ENCODE measurements around the gene JMJD1C.
"Not testable (repeated sequence)": the region's sequence is repeated elsewhere in the genome, so short reads cannot be mapped to it uniquely, and the experiment has no call there.

Gene JMJD1C

DNA sequence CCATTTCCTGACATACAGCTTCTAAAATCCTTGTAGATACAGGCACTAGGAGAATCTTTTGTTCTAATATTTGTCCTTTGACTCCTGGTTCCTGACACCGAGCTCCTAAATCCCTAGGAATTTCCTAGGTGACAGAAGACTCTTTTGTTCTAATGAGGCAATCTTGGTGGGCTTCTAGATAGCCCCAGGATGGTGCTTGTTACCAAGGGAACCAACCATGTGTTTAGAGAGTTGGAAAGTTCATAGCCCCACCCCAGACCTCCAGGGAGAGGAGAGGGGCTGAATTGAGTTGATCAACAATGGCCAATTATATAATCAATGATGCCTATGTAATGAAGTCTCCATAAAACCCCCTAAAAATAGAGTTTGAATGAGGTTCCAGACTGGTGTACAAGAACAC lies 145.1 kb downstream of the JMJD1C start:
- H3K4me3 ChIP-seq (ENCODE audit: low read length): no peak overlapping the region
- TF ChIP-seq ZNF274 (IDR thresholded peaks at IDR 0.05; ENCODE audit: low read depth, low read length): no peak

DNA sequence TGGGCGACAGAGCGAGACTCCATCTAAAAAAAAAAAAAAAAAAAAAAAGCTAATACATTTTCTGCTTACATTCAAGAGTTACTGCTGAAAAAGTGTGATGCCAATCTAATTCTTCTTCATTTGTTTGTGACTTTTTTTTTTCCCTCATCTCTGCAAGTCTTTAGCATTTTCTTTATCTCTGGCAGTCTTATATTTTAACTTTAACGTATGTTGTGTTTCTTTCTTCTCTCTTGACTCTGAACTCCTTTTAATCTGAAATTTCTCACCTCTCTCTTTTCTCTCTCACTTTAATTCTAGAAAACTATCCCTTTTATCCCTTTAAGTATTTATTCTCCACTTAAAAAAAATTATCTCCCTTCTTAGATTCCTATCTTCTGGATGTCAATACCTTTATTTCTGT lies 146.5 kb downstream of the JMJD1C start:
- no peak overlapping the region for H3K4me3 ChIP-seq (ENCODE audit: low read length)
- no peak for TF ChIP-seq ZNF274 (IDR thresholded peaks at IDR 0.05; ENCODE audit: low read depth, low read length)

DNA sequence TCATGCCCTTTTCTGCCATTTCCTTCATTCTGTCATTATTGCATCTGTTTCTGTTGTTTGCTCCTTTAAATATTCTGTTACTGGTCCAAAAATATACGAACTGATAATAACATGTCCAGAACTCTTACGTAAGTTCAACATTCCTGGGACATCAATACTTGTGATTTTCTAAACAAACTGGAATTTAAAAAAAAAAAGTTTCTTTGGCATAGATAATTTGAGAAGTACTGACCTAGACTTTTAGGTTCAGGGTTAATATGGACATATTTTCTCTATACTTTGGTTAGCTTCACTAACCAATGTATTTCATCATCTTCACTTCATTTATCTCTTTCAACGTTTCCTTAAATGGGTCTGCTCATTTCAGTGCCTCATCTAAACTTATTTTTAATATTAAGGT lies 147.3 kb downstream of the JMJD1C start:
- TF ChIP-seq ZNF274 (IDR thresholded peaks at IDR 0.05; ENCODE audit: low read depth, low read length): no peak
- no peak overlapping the region for H3K4me3 ChIP-seq (ENCODE audit: low read length)

DNA sequence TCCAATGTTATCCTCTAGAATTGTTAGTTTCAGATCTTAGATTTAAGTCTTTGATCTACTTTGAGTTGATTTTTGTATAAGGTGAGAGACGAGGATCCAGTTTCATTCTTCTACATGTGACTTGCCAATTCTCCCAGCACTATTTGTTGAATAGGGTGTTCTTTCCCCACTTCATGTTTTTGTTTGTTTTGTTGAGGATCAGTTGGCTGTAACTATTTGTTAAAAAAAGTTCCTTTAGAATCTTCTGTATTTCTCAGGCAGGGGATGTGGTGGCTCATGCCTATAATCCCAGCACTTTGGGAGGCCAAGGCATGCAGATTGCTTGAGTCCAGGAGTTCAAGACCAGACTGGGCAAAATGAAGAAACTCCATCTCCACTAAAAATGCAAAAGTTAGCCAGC lies 151.8 kb downstream of the JMJD1C start:
- H3K4me3 ChIP-seq (ENCODE audit: low read length): no peak overlapping the region
- no peak for TF ChIP-seq ZNF274 (IDR thresholded peaks at IDR 0.05; ENCODE audit: low read depth, low read length)

DNA sequence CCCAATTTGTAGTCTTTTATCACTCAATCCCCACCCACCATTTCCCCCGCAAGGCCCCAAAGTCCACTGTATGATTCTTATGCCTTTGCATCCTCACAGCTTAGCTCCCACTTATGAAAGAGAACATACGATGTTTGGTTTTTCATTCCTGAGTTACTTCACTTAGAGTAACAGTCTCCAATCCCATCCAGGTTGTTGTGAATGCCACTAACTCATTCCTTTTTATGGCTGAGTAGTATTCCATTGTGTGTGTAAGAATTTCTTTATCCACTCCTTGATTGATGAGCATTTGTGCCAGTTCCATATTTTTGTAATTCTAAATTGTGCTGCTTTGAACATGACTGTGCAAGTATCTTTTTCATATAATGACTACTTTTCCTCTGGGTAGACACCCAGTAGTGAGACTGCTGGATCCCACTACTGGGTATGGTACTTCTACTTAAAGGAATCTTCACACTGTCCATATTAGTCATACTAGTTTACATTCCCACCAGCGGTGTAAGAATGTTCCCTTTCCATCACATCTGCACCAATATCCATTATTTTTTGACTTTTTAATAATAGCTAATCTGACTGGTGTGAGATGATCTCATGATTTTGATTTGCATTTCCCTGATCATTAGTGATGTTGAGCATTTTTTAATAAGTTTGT lies 152.6 kb downstream of the JMJD1C start:
- H3K4me3 ChIP-seq (ENCODE audit: low read length): no peak overlapping the region
- no peak for TF ChIP-seq ZNF274 (IDR thresholded peaks at IDR 0.05; ENCODE audit: low read depth, low read length)

DNA sequence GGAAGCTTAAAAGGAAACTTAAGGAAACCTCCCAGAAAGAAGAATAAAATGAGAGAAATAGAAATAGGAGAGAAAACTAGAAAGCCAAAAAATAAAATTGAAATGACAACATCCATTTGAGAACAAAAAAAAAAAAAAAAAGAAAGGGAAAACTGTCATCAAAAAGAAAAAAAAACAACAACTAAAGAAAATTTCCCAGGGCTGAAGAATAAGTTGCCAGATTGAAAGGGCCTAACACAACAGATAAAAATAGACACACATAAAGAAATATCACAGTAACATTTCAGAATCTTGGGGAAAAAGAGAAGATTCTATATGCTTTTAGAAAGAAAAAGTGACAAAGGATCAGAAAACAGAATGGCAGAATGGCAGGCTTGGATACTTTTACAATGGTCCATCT lies 157.1 kb downstream of the JMJD1C start:
- no peak for TF ChIP-seq ZNF274 (IDR thresholded peaks at IDR 0.05; ENCODE audit: low read depth, low read length)
- no peak overlapping the region for H3K4me3 ChIP-seq (ENCODE audit: low read length)

DNA sequence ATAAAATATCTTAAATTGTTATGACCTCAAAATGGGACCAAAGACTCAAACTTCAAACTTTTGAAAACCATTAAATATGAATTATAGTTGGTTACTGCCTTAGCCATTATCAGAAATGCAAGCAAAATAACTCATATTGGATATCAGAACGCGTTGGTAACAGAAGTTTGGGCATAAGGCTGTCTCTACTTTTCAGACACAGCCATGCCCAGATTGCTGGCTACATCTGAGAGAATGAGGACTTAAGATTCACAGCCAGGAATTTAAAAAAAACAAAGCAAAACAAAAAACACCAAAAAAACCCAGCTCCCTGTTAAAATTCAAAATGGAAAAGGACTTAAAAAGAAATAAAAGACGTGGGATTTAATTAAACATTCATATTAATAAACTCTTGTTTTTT lies 161.6 kb downstream of the JMJD1C start:
- H3K4me3 ChIP-seq (ENCODE audit: low read length): no peak overlapping the region
- no peak for TF ChIP-seq ZNF274 (IDR thresholded peaks at IDR 0.05; ENCODE audit: low read depth, low read length)

DNA sequence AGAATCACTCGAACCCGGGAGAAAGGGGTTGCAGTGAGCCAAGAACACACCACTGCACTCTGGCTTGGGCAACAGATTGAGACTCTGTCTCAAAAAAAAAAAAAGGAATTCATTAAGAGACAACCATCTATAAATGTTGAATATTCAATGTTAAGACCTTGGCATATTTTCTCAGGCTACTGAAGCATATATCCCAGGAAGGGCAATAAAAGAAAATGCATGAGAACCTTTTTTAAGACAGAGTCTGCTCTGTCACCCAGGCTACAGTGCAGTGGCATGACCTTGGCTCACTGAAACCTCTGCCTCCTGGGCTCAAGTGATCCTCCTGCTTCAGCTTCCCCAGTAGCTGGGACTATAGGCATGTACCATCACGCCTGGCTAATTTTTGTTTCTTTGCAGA lies 165.0 kb downstream of the JMJD1C start:
- no peak overlapping the region for H3K4me3 ChIP-seq (ENCODE audit: low read length)
- TF ChIP-seq ZNF274 (IDR thresholded peaks at IDR 0.05; ENCODE audit: low read depth, low read length): no peak

DNA sequence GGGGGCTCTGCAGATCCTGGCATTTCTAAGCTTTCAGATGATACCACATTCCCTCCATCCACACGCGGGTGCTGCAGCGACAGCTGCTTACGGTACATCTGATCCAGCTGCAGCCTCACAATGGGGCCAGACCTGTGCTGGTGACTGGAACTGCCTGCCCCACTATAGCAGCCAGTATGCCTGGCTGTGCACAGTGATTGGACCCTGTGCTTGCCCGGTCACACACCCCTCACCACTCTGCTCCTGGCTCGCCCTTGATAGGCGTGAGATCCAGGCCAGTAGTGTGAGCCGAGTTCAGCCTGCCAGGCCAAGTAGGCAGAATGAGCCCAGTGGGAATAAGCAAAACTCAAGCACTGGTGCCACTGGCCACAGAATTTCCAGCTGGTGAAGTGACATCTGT lies 167.8 kb downstream of the JMJD1C start:
- no peak overlapping the region for H3K4me3 ChIP-seq (ENCODE audit: low read length)
- no peak for TF ChIP-seq ZNF274 (IDR thresholded peaks at IDR 0.05; ENCODE audit: low read depth, low read length)

DNA sequence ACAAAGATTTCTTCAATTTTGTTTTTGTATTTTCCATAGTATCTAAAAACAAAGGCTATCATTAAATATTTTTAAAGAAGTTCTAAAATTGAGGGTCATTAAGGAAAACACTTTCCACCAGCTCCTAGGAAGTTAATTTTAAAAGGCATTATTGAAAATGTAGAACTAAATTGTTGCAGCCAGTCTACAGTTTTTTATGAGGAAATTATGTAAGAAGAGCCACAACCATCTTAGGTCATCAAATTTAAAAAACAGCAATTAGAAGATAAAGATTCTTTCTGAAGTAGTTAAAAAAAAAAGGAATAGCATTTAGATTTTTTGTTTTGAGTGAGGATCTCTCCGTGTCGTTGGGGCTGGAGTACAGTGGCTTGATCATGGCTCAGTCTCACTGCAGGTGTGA lies 171.0 kb downstream of the JMJD1C start:
- no peak overlapping the region for H3K4me3 ChIP-seq (ENCODE audit: low read length)
- TF ChIP-seq ZNF274 (IDR thresholded peaks at IDR 0.05; ENCODE audit: low read depth, low read length): no peak

DNA sequence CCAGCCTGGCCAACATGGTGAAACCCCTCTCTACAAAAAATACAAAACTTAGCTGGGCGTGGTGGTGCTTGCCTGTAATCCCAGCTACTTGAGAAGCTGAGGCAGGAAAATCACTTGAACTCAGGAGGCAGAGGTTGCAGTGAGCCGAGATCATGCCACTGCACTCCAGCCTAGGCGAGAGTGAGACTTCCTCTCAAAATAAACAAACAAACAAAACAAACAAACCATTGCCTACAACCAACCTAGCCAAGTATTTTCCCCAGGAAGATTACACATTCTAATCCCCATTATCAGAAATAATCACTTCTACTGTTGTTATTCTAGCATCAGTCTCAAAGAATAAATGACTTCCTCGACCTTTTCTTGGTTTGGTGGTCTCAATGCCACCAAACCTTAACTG lies 172.9 kb downstream of the JMJD1C start:
- H3K4me3 ChIP-seq (ENCODE audit: low read length): not testable (repeated sequence)

DNA sequence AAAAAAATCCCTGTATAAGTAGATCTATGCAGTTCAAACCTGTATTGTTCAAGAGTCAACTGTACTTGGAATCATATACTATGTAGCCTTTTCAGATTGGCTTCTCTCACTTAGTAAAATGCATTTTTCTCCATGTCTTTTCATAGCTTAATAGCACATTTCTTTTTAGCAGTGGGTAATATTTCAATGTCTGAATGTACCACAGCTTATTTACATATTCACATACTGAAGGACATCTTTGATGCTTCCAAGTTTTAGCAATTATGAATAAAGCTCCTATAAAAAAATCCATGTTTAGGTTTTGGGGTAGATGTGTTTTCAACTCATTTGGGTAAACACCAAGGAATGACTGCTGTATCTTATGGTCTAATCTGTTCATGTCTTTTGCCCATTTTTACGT lies 177.6 kb downstream of the JMJD1C start:
- no peak overlapping the region for H3K4me3 ChIP-seq (ENCODE audit: low read length)
- no peak for TF ChIP-seq ZNF274 (IDR thresholded peaks at IDR 0.05; ENCODE audit: low read depth, low read length)

DNA sequence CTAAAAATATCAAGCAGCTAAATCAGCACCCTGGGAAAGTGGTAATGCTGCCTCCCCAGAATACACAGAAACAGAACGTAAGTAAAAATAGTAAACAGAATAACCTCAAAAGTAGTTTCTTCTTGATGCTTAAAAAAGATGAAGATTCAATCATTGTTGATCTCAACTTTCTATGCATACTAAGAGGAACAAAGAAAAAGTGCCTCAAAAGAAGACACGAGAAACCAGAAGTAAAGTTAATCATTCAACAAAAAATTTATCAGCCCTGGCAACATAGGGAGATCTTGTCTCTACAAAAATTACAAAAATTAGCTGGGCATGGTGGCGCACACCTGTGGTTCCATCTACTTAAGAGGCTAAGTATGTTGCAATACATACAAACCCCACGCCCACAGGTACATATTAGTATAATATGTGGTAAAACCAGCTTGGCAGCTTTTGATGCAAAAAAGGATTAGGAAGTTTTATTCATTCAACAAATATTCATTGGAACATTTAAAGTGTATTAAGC lies 179.0 kb downstream of the JMJD1C start:
- TF ChIP-seq ZNF274 (IDR thresholded peaks at IDR 0.05; ENCODE audit: low read depth, low read length): no peak
- H3K4me3 ChIP-seq (ENCODE audit: low read length): no peak overlapping the region

DNA sequence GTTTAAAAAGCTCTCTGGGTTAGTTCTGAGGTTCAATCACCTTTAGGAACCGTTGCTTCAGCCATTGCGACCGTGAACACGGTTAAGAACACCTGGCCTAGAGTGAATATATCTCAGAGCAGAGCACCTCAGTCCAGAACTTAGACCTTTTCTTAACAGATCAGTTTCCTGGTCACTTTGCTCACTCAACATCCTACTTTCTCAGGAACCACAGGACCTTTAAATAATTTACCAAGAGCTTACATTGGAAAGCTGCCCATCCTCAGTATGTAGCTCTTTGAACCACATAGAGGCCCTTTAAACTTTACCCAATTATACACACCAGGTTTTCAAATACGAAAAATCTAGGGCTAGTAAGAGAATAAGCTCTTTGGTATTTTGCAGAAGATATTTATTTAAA lies 179.4 kb downstream of the JMJD1C start:
- peak overlapping the region; percentile 62; the same call in 1 of the 2 replicates for H3K4me3 ChIP-seq (ENCODE audit: low read length)
- TF ChIP-seq ZNF274 (IDR thresholded peaks at IDR 0.05; ENCODE audit: low read depth, low read length): no peak

DNA sequence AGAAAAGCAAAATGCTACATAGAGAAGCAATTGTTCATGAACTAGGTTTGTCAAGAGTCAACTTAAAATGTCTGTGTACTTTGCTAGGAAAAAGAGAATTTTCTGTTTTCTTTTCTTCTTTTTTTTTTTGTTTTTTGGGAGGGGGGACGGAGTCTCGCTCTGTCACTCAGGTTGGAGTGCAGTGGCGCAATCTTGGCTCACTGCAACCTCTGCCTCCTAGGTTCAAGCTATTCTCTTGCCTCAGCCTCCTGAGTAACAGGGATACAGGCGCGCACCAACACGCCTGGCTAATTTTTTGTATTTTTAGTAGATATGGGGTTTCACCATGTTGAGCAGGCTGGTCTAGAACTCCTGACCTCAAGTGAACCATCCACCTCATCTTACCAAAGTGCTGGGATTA lies 181.9 kb downstream of the JMJD1C start:
- not testable (repeated sequence) for H3K4me3 ChIP-seq (ENCODE audit: low read length)

DNA sequence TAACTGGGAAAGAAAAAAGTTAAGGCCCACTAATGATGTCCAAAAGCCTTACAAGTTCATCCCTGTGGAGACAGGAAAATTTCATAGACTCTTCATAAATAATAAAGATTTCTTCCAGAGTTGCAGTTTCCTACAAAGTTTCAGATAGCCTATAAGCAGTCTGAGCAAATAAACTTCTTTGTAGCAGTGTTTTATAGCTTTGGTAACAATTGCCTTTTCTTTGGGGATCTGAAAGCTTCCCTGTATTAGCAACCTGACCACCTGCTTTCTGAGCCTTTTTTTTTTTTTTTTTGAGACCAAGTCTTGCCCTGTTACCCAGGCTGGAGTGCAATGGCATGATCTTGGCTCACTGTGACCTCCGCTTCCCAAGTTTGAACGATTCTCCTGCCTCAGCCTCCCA lies 182.7 kb downstream of the JMJD1C start:
- no peak for TF ChIP-seq ZNF274 (IDR thresholded peaks at IDR 0.05; ENCODE audit: low read depth, low read length)
- no peak overlapping the region for H3K4me3 ChIP-seq (ENCODE audit: low read length)
